H9 (cell line): ENCODE measurements around the gene ZNF180. TPM values are rescaled to one million over a fixed set of nuclear protein-coding genes. Genes with fewer than 3 reads are reported as not detected.
A peak's percentile ranks its signal among the peaks of the same experiment; 100 is the strongest.

ENCODE experiments used
- DNase-seq: peaks from one replicate; pipeline ENCODE4 v3.0.0-alpha.2; 2017
- H2AFZ ChIP-seq: one replicate; pipeline ENCODE4 v1.6.1; 2013; ENCODE audit warnings: mild to moderate bottlenecking, low read length, control low read depth, moderate library complexity
- H2AK5ac ChIP-seq: 2 replicates; pipeline ENCODE4 v1.6.1; 2013; ENCODE audit warnings: low read length, control low read depth, mixed read lengths; ENCODE audit not compliant: insufficient read length
- H2BK120ac ChIP-seq: one replicate; pipeline ENCODE4 v1.6.1; 2013; ENCODE audit warnings: low read depth, mild to moderate bottlenecking, low read length, control low read depth, inconsistent platforms; ENCODE audit not compliant: poor library complexity, severe bottlenecking
- H2BK12ac ChIP-seq: 2 replicates; pipeline ENCODE4 v1.6.1; 2013; ENCODE audit warnings: low read length, control low read depth, mixed read lengths, low read depth; ENCODE audit not compliant: insufficient read length
- H2BK15ac ChIP-seq: 2 replicates; pipeline ENCODE4 v1.6.1; 2013; ENCODE audit warnings: low read depth, low read length, control low read depth
- H2BK20ac ChIP-seq: one replicate; pipeline ENCODE4 v1.6.1; 2013; ENCODE audit warnings: low read depth, mild to moderate bottlenecking, low read length, control low read depth, inconsistent platforms; ENCODE audit not compliant: poor library complexity, severe bottlenecking
- H2BK5ac ChIP-seq: 2 replicates; pipeline ENCODE4 v1.6.1; 2013; ENCODE audit warnings: low read length, control low read depth, mixed read lengths; ENCODE audit not compliant: insufficient read length
- H3K14ac ChIP-seq: 2 replicates; pipeline ENCODE4 v1.6.1; 2013; ENCODE audit warnings: low read length, control low read depth; ENCODE audit not compliant: insufficient read depth
- H3K18ac ChIP-seq: 2 replicates; pipeline ENCODE4 v1.6.1; 2013; ENCODE audit warnings: low read depth, mild to moderate bottlenecking, mixed read lengths, low read length, control low read depth; ENCODE audit not compliant: insufficient read length
- H3K23ac ChIP-seq: 2 replicates; pipeline ENCODE4 v1.6.1; 2013; ENCODE audit warnings: low read length, control low read depth, mixed read lengths, low read depth; ENCODE audit not compliant: insufficient read length
- H3K23me2 ChIP-seq: 2 replicates; pipeline ENCODE4 v1.6.1; 2013; ENCODE audit warnings: low read depth, mild to moderate bottlenecking, mixed read lengths, low read length, control low read depth; ENCODE audit not compliant: insufficient read length, poor library complexity, severe bottlenecking
- H3K27ac ChIP-seq: 2 replicates; pipeline ENCODE4 v1.5.1; 2013; ENCODE audit warnings: low read length, control low read depth, mixed read lengths, low read depth; ENCODE audit not compliant: insufficient read length
- H3K27me3 ChIP-seq: 2 replicates; pipeline ENCODE4 v1.6.1; 2013; ENCODE audit warnings: low read length, control low read depth, inconsistent platforms; ENCODE audit not compliant: insufficient read depth
- H3K4ac ChIP-seq: 2 replicates; pipeline ENCODE4 v1.6.1; 2013; ENCODE audit warnings: low read depth, mild to moderate bottlenecking, control low read depth, inconsistent platforms, low read length, moderate library complexity
- H3K4me1 ChIP-seq: 2 replicates; pipeline ENCODE4 v1.6.1; 2013; ENCODE audit warnings: low read length, control low read depth, inconsistent platforms; ENCODE audit not compliant: insufficient read depth
- H3K4me2 ChIP-seq: 2 replicates; pipeline ENCODE4 v1.6.1; 2013; ENCODE audit warnings: low read length, control low read depth, mixed read lengths; ENCODE audit not compliant: insufficient read length, insufficient read depth
- H3K56ac ChIP-seq: 2 replicates; pipeline ENCODE4 v1.6.1; 2013; ENCODE audit warnings: low read depth, mild to moderate bottlenecking, mixed read lengths, low read length, control low read depth; ENCODE audit not compliant: insufficient read length
- H3K79me1 ChIP-seq: 2 replicates; pipeline ENCODE4 v1.6.1; 2013; ENCODE audit warnings: low read depth, mild to moderate bottlenecking, moderate library complexity, low read length, control low read depth, inconsistent platforms; ENCODE audit not compliant: insufficient read depth, poor library complexity, severe bottlenecking
- H3K79me2 ChIP-seq: 2 replicates; pipeline ENCODE4 v1.6.1; 2013; ENCODE audit warnings: low read length, control low read depth, inconsistent platforms; ENCODE audit not compliant: insufficient read depth
- H3K9ac ChIP-seq: 2 replicates; pipeline ENCODE4 v1.6.1; 2013; ENCODE audit warnings: low read length, control low read depth, mixed read lengths; ENCODE audit not compliant: insufficient read length; ENCODE audit errors: extremely low read depth
- H3K9me3 ChIP-seq: one replicate; pipeline ENCODE4 v1.6.1; 2013; ENCODE audit warnings: low read depth, low read length, inconsistent platforms; ENCODE audit not compliant: control insufficient read depth
- H3T11ph ChIP-seq: one replicate; pipeline ENCODE4 v1.6.1; 2013; ENCODE audit warnings: mild to moderate bottlenecking, low read length, control low read depth, inconsistent platforms
- H4K20me1 ChIP-seq: one replicate; pipeline ENCODE4 v1.6.1; 2013; ENCODE audit not compliant: control insufficient read depth, insufficient read length, insufficient read depth
- H4K5ac ChIP-seq: 2 replicates; pipeline ENCODE4 v1.6.1; 2013; ENCODE audit warnings: low read depth, mild to moderate bottlenecking, mixed read lengths, low read length, control low read depth; ENCODE audit not compliant: insufficient read length
- H4K8ac ChIP-seq: replicated peaks from 2 replicates; pipeline ENCODE4 v1.6.1; 2013; ENCODE audit warnings: low read length, control low read depth, mixed read lengths, low read depth; ENCODE audit not compliant: insufficient read length
- H4K91ac ChIP-seq: 2 replicates; pipeline ENCODE4 v1.6.1; 2013; ENCODE audit warnings: low read depth, mild to moderate bottlenecking, moderate library complexity, mixed read lengths, low read length, control low read depth; ENCODE audit not compliant: insufficient read length
- H3K27ac Mint-ChIP-seq, 3 experiments: 2 replicates in 2 of 3; 3 replicates in 1 of 3; pipeline ENCODE4 v1.8.0; 2020 to 2021; ENCODE audit warnings: mixed read lengths in 3 of 3, mild to moderate bottlenecking in 1 of 3, moderate library complexity in 1 of 3
- H3K27me3 Mint-ChIP-seq: 2 replicates; pipeline ENCODE4 v1.8.0; 2021; ENCODE audit warnings: low read depth, mild to moderate bottlenecking, moderate library complexity, mixed read lengths
- H3K36me3 Mint-ChIP-seq, 3 experiments: 2 replicates in 2 of 3; 3 replicates in 1 of 3; pipeline ENCODE4 v1.8.0; 2020 to 2021; ENCODE audit warnings: low read depth in 3 of 3, mixed read lengths in 3 of 3; ENCODE audit not compliant: insufficient read depth in 1 of 3
- H3K4me1 Mint-ChIP-seq, 2 experiments: 2 replicates each; pipeline ENCODE4 v1.8.0; 2020; ENCODE audit warnings: mixed read lengths in 2 of 2
- H3K4me3 Mint-ChIP-seq, 2 experiments: 2 replicates in 1 of 2; 3 replicates in 1 of 2; pipeline ENCODE4 v1.8.0; 2020 to 2021; ENCODE audit warnings: mild to moderate bottlenecking in 2 of 2, mixed read lengths in 2 of 2, moderate library complexity in 1 of 2
- H3K9me3 Mint-ChIP-seq, 2 experiments: 2 replicates in 1 of 2; 3 replicates in 1 of 2; pipeline ENCODE4 v1.8.0; 2020; ENCODE audit warnings: mild to moderate bottlenecking in 2 of 2, mixed read lengths in 2 of 2, moderate library complexity in 1 of 2
- CTCF ChIP-seq: fragments of 200-600 bp; sonication (generic); conservative IDR thresholded peaks from 3 replicates; pipeline ENCODE4 v1.8.0; 2021; ENCODE audit warnings: antibody characterized with exemption, mild to moderate bottlenecking
- WGBS: extraction: QIAGEN DNeasy Blood & Tissue Kit; methylation state at CpG from one replicate; pipeline ENCODE4 v1.1.7; 2013; ENCODE audit warnings: missing lambda C conversion rate, low lambda C conversion rate, mixed read lengths; ENCODE audit not compliant: insufficient read length; ENCODE audit errors: extremely low coverage; 5-methylcytosine and 5-hydroxymethylcytosine counted together
- total RNA-seq: library from RNA; stranded (reverse); gene quantifications from 2 replicates; pipeline ENCODE4 v1.2.1, GENCODE V29; 2021

The ZNF180 gene
- total RNA-seq, 1 experiment from 2014 or later, result 13.6 TPM

- Histone ChIP-seq H3K27me3 (no peaks in the 10 kb centered on the region), H3K23me2 (peaks cover 8% of the 10 kb centered on the region), H3K9ac (no peak overlapping the region), H4K5ac (no peak overlapping the region), H4K8ac (no peak overlapping the region), H3K9me3 (peaks cover 19% of the 10 kb centered on the region), H2AK5ac (no peak overlapping the region), H3T11ph (no peak overlapping the region), H3K79me1 (peaks cover 4% of the 10 kb centered on the region), H4K91ac (no peak overlapping the region), H2BK20ac (no peak overlapping the region), H2BK12ac (no peak overlapping the region), H3K79me2 (peaks cover 24% of the 10 kb centered on the region; the same call in 1 of the 2 replicates), H2BK5ac (no peak overlapping the region), H3K23ac (no peak overlapping the region), H2AFZ (no peak overlapping the region), H4K20me1 (no peaks in the 10 kb centered on the region), H3K4me2 (peak overlapping the region; percentile 52), H3K56ac (no peak overlapping the region), H3K4me1 (no peaks in the 10 kb centered on the region), H3K18ac (no peak overlapping the region), H2BK120ac (no peak overlapping the region), H2BK15ac (no peak overlapping the region), H3K4ac (no peak overlapping the region), H3K14ac (no peak overlapping the region), H3K27ac (no peak overlapping the region)
- TF ChIP-seq CTCF, result no peak
- no peak overlapping the region; a peak in 1 of 7 replicates for H3K27ac Mint-ChIP-seq
- H3K36me3 Mint-ChIP-seq, result peaks cover 53 to 58% (median 58%) of the 10 kb centered on the region in 3 experiments
- peaks cover 19% of the 10 kb centered on the region for H3K27me3 Mint-ChIP-seq
- WGBS, result no CpG with 5 or more reads among the region's 9 CpGs
- H3K9me3 Mint-ChIP-seq, result peaks cover 71 to 82% of the 10 kb centered on the region in 2 experiments
- peaks cover 16 to 19% of the 10 kb centered on the region in 2 experiments for H3K4me1 Mint-ChIP-seq
- H3K4me3 Mint-ChIP-seq, result peak overlapping the region; percentile 97 to 98
- no peak for DNase-seq
Measured at GRCh38 chr19:44498988-44499387, 1.3 kb downstream of the ZNF180 start.
